GM18858 (cell line): Measurements from ENCODE around the gene APPBP2.
A peak's percentile ranks its signal among the peaks of the same experiment; 100 is the strongest.

ENCODE experiments used
- ATAC-seq: cut with Tn5 transposase; IDR thresholded peaks from one replicate; pipeline ENCODE4 v1.9.1; 2021; ENCODE audit not compliant: unreplicated experiment

Gene APPBP2

DNA sequence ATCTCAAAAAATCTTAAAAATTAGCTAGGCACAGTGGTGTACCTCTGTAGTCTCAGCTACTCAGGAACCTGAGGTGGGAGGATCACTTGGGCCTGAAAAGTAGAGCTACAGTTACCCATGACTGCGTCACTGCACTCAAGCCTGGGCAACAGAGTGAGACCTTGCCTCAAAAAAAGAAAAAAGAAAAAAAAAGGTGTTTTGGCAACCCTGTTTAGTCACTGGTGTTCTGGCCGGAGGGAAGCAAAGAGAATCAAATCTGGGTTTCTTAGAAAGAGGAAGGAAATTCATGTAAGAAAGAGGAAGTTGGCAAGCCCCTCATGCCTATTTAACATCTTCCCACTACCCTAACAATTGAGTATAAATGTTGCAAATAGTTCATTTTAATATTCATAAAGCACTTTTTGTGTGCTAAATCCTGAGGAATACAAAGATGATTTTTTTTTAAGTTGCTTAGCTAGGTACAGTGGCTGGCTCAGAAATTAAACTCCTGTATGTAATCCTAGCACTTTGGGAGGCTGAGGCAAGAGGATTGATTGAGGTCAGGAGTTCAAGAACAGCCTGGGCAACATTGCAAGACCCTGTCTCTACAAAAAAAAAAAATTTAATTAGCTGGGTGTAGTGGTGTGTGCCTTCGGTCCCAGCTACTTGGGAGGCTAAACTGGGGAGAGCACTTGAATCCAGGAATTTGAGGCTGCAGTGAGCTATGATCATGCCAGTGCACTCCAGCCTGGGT is 127.6 kb downstream of the APPBP2 start:
- ATAC-seq: peak; percentile 75

DNA sequence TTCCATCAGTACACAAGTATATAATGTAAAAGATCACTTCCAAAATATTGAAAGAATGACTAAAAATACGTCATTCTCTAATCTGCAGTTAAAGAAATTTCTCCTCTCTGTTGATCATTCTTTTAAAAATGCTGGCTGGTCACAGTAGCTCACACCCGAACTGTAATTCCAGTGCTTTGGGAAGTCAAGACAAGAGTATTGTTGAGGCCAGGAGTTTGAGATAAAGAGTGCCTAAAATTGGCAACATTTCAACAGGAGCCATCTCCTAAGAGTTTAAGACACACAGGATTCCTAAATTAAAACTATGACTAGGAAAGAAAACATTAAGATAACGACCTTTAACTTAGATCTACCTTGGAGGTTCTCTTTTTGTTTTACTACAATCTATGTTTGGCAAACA is 129.6 kb downstream of the APPBP2 start:
- ATAC-seq: no peak

- ATAC-seq: no peak
Measured at GRCh38 chr17:60395508-60396065, 130.5 kb downstream of the APPBP2 start.

GRCh38 chr17:60393840-60394723 is 132.0 kb downstream of the APPBP2 start:
- ATAC-seq: no peak
